IPS DF 19.7 (cell line): ENCODE data around the gene TRMU.

ENCODE experiments used
- DNase-seq: peaks from one replicate; pipeline ENCODE4 v3.0.0-alpha.2; 2013; ENCODE audit warnings: low read depth, low spot score

TRMU gene

DNA sequence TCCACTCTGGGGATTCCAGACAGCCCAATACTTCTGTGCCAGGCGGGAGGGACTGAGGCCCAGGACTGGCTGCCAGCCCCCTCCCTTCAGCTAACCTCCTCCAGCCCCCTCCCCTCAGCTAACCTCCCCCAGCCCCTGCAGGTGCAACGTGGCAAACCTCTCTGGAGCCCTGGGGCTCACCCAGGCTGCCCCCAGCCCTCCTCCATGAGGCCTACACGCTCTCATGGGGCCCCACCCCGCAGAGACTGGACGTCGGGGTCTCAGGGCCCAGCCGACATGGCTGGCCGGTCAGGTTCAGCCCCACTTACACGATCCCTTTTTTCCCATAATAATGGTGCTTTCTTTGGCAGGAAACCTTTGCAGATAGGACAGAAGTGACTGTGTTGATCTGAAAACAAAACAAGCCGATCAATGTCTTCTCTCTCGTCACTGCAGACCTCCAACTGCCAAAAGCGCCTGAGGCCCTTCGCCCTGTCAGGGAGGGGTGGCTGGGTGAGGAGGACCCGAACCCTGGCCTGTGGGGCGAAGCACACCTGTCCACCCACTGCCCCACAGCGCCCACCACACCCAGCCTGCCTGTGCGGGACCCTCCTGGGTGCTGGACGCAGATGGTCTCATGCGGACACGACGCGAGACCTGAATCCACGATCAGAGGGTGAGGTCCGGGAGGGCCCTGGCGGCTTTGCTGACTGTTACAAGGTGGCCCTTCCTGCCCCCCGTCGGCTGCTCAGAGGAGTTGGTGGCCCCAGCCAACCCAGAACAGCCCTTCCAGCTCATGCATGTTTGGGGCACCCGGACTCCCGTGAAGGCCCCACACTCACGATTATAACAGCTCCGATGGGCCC lies 33.6 kb downstream of the TRMU start:
- no peak for DNase-seq

DNA sequence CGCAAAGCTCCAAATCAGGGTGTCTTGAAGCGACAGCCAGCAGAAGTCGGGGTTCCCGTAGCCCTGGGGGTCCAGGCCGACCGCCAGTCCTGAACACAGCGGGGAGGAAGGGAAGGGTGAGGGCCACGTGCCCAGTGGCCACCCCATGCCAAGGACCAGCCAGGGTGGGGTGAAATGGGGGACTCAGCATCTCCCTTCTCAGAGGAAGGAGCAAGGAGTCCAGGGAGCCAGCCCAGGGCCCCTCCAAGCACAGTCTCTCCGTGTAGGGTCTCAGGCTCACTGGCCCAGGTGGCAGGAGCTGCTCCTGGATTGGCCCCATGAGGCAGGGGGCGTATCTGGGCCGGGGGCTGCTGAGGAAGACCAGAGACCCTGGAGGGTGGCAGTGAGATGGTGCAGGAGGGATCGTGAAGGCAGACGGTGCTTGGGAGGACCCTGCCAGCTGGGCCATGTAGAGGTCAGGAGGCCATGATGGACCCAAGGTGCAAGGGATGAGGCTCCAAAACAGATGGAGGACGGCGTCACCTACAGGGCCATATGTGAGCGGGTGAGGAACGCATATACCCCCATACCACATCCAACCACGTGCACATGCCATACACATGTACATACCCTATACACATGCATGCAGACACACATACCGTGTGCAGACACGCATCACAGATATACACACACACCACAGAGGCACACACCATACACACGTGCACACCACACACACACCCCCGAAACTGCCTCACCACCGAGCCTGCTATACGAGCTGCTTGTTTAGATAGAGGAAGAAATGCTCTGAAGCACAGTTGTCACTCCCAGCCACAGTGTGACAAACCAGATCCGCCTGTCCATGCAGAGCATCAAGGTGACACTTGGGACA lies 34.4 kb downstream of the TRMU start:
- DNase-seq: no peak

DNA sequence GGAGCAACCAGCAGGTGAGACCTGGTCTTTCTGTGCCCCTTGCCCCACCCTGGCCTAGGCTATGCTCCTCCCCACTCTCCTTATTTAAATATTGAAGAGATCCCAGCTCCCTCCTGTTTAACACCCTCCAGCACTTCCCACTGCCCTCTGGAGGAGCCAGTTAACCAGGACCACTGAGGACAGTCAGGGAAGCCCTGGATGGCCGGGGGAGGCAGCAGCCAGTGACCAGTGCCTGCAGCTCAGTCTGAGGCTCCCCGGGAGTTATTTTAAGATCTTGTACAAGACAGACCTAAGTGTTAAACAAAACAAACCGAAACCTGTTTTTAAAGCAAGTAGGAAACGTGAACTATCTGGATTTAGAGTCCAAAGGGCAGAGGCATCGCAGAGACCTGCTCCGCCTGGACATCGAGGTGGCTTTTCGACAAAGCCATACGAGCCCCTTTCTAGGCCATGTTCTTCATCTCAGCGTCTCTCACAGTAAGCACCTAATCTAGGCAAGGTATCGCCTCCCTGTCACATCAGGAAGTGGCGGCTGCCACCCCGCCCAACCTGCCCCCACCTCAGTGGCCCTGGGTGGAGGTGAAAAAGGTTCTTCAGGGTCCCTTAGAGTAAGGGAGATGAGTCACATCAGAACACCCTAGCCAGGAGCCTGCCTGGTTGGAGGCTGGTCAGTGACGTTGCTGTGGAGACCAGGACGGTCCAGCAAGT lies 35.2 kb downstream of the TRMU start:
- DNase-seq: no peak

DNA sequence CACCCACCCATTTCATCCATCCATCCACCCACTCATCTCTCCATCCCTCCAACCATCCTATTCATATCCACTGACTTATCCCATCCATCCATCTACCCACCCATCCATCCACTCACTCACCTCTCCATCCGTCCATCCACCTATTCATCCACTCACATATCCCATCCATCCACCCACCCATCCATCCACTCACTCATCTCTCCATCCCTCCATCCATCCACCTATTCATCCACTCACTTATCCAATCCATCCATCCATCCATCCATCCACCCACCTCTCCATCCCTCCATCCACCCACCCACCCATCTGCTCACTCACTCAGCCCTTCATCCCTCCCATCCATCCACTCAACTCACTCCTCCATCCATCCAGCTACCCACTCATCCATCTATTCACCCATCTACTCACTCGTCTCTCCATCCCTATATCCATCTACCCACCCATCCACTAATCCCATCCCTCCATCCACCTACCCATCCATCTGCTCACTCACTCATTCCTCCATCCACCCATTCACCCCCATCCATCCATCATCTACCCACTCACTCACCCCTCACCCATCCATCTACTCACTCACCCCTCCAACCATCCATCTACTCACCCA lies 36.2 kb downstream of the TRMU start:
- DNase-seq: no peak

DNA sequence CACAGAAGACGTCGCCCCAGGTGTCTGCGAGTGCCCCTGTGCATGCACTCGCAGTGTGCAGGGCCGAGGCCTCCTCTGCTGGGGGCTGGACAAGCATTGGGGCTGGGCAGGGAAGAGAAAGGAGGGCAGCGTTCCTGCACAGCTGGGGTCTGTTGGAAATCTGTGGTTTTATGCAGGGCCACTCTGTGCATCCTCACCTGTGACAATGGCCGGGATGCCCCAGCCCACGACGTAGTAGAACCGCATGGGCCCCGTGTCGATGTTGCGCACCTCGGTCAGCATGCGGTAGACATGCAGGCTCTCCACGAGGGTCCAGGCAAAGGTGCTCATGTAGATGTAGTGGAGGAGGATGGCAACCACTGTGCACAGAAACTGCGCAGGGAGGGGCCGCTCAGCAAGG lies 37.2 kb downstream of the TRMU start:
- no peak for DNase-seq

DNA sequence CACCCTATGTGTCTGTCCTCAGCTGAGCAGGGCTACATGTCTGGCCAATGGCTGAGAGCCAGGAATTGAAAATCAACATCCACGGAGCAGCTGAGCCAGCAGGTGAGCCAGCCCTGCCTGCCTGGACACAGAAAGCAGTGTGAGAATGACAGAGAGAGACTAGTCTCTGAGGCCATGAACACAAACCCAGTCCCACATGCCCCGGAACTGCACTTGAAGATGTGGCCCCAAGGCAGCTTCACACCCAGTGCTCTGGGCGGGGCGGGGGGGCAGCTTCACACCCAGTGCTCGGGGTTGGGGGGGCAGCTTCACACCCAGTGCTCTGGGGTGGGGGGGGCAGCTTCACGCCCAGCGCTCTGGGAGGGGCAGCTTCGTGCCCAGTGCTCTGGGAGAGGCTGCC lies 37.6 kb downstream of the TRMU start:
- DNase-seq: no peak

DNA sequence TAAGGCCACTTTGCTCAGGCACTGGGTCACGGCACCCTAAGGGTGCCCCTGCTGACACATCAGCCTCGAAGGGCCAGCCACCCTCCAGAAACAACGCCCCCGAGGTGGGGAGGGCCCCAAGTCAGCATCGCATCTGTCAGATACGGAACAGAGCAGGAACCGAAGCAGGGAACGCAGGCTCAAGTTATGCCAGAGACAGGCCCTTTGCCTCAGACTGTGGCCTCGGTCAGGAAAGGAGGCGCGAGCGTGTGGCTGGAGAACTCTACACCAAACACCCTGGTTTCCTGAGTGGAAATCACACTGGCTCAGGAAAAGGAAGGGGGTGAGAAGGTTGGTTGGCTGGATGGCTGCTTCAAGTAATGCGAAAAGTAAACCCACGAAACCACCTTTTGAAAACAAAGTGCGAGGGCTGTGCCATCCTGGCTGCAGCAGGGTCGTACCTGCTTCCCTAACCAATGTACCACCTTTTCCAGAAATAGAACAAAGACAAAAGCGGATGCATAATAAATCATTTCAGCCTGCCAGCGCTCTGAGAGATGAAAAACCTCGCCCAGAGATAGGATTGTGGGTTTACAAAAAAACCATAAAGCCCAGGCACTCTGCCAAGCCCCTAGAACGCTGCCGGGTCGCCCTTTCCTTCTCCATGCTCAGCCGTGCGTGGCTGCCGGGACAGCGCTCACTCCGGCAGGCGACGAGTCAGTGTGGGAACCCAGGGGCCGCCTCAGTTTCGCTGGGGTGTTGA lies 38.6 kb downstream of the TRMU start:
- DNase-seq: no peak

DNA sequence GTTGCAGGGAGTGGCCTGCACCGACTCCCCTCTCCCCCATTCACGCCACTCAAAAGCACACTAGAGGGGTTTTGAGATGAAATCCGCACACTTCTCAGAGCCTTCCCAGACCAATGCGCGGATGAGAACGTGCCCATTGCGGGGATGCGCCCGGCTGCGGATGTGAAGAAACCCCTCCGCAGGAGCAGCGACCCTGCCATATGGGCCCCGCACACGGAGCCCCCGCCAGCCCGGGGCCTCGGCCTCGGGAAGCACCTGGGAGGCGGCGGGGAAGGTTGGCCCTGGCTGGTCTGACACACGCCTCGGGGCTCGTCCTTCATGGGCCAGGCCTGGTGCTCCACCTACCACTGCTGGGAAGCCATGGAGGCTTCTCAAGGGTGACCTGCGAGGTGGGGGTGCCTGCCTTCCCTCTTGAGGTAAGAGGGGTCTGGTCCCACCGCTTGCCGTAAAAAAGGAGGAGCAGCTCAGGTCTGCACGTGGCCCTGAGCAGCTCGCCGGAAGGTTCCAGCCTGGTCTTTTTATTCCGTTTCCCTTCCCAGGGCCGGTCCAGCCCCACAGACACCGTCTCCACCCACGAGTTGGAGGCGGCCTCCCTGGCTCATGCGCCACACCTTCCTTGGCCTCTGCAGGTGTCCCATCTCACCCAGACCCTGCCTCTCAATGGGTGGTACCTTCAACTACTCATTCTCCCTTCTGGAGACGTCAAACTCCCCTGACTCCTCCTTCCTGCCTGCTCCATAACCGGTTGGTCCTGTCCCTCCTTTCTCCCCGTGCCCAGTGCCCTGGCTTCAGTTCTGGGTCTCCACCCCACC lies 39.4 kb downstream of the TRMU start:
- no peak for DNase-seq

DNA sequence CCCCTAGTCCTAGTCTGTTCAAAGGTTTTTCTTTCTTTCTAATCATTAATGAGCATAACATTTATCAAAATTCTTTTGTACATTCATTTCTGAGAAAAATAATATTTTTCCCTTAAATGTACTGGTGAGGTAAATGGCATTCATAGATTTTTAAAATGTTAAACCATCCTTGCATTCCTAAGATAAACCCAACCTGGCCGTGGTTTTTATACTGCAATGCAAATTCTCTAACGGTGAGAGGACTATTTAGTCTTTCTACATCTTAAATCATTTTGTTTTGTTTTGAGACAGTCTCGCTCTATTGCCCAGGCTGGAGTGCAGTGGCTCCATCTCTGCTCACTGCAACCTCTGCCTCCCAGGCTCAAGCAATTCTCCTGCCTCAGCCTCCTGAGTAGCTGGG lies 40.6 kb downstream of the TRMU start:
- DNase-seq: no peak

DNA sequence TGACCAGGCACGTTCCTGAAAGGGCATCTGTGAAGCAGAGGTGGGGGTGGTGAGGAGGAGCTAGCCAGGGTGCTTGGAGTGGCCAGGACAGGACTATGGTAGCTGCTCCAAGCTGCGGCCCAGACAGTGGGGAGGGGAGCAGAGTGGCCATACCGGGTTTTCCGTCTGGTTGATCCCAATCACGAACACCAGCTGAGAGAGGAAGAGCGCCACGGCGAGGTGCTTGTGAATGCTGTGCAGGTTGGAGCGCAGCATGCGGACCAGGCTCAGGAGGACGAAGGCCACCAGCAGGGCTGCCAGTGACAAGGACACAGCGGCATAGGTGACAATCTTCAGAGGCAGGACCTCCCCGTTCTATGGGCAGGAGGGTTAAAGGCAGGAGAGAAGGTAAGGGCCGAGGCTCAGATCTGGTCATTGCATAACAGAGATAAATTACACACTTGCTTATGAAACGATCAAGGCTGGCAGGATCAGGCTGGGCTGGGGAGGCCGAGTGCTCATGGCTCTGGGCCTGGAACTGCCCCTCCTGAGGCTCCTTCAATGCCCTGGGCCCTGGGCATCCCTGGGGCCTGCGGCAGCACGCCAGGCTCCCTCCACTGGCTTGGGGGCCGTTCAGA lies 41.5 kb downstream of the TRMU start:
- no peak for DNase-seq

DNA sequence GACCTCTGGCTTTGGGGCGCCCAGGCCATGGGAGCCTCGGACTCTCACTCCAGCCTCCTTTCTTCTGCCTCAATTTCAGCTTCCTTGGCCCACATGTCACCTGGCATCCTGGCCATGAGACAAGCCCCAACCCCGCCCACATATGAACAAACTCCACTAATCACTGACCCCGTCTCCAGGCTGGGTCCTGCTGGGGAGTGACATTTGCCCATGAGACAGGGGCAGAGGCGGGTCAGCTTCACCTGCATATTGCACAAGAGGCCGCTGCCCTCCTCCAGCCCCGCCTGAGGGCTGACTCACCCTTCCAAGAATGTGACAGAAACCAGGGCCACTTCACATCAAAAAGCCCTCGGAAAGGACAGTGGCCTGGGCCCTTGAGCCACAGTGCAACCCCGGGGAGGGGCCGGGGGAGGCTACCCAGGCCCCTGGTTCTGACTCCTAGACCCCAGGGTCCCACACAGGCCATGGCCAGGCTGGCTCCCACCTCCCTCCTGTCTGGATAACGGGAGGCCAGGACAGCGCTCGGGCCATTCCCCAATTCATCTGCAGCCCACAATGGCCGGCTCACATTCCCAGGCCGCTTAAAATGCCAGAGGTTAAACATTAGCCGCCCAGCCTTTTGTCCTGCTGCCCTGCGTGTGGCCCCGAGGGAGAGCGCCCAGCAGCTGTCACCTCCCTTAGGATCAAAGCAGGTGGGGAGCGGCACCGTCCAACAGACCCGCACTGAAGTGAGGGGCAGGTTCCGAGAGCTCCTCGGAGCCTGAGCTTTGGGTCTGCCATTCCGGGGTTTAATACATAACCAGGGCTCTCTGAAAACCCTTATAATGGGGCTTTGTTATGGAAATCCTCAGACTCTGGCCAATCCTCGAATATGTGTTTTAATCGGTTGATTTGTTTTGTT lies 42.3 kb downstream of the TRMU start:
- DNase-seq: no peak

DNA sequence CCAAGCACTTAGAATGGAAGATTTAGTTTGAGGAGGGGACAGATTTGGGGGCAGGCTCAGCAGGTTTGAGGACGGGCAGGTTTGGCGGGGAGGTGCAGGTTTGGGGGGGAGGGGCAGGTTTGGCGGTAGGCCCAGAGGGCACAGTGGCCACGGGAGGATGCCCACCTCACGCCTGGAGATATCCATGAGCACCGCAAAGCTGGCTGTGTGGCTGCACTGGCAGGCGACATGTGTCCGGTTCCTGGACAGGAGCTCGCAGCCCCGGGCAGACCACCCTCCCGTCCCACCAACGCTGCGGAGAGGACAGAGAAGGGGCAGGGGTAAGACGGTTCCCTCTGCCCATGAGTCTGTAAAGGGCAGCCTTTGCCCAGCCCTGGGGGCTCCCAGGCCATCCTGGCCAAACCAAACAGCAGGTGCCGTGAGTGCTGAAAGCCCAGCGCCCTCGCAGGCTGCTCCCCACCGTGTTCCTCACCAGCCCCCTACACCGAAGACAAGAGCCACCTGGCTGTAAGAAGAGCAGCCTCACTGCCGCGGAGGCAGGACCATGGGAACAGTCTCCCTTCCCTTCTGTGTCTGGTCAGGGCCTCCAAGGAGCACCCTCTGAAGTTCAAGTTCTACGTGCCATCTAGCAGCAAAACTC lies 43.0 kb downstream of the TRMU start:
- no peak for DNase-seq

DNA sequence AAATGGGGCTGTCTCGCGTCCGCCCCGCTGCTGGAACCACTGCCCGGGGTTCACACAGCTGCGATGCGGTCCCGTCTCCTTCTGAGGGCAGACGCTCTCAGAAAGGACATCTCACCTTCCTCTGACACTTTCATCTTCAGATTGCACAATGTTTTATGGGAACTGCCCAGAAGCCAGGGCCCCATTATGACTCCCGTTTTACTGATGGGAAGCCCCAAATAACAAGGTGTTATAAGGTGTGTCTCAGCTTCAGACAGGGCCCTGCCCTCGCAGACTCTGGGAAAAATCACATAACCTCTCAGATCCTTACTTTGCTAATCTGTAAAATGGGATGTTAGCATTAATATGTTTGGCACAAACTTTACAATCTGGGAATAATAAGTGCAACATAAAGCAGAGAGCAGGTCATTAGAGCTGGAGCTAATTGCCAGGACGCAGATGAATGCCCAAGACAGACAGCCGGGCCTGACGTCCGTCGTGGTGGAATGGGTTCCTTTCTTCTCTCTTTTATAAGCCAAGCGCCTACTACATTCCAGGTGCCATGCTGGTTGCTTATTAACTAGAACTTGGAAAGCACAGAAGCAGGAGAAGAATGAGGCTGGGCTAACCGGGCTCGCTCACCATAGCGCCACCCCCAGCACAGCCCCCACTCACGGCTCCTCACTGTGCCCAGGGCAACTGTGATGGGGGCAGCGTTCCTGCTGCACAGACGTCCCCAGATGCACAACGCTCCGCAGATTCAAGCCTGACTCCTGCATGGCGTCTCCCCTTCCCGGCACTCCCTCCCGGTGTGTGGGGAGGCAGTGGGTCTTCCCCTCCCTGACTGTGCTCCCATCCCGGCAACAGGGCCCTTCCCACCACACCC lies 43.8 kb downstream of the TRMU start:
- no peak for DNase-seq

DNA sequence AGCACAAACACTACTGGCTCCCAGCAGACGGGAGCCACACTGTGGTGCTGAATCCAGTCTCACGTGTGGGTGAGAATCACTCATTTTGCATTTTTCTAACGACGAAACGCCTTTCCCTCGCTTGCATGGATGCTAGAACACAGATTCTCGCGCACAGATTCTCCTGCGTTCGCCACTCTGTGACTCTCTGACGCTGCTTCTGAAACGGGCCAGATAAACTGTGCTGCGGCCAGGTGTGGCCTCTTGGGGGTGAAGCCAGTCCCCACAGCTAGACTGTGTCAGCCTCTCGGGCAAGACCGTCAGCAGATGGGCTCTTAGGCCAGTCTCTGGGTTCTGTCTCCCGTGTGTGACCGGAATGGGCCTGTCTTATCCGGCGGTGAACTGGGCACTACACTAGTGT lies 44.6 kb downstream of the TRMU start:
- no peak for DNase-seq

DNA sequence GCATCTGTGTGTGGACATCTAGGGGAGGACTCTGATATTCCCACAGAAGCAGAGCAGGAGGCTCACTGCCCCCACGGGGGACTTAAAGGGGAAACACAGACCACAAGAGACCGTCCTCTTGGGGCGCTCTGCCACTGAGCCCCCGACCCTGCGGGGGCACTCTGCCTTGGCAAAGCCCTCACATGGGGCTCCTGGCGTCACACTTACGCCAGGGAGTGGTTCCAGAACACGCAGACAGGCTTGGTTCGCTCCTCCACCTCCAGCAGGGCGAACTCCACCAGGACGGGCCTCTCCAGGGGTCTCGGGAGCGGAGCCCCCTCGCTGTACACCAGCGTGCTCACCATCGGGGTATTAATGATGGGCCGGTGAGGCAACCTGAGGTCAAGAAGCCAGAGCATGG lies 45.1 kb downstream of the TRMU start:
- DNase-seq: no peak

DNA sequence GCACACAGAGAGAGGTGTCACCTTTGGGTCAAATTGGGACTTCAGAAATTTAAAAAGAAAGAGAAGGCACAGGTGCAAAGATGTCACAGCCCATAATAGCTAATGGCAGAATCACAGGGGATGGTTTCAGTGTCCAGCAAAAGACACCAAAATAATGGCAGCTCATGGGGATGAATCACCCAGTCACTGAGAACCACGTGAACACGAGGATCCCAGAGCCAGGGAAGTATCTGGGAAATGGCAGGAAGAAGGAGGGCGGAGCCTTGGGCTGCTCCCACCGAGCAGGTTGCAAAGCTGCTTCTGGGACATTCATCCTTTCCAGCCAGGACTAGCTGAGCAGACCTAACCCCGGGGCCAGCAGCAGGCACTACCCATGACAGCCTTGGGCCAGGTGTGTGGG lies 45.6 kb downstream of the TRMU start:
- no peak for DNase-seq

DNA sequence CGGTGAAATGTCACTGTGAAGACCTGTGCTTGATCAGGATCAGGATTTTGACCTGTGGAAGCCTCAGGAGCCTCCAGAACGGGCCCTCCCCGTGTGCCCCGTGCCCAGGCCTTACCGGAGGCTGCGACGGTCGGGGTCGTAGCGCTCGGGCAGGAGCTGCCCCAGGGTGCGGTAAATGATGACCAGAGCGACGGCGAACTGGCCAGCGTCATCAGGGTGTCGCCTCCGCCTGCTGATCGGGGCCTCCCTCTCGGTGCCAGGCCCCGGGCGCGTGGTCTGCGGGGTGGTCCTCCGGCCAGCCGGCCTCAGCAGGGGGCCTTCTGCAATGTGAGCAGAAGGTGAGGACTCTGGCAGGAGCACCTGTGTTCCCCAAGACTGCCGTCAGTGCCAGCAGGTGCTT lies 46.2 kb downstream of the TRMU start:
- DNase-seq: no peak
